CD4-positive, alpha-beta T cell treated with Interleukin-1 beta for 1 hour (primary cell): ENCODE data around the gene BRSK2.

Source experiments
- DNase-seq, 2 donors: peaks; one replicate each; pipeline ENCODE4 v3.0.0-alpha.2; 2020 to 2022

Gene BRSK2

GRCh38 chr11:1484695-1485503 lies 95.2 kb downstream of the BRSK2 start:
- no peak for DNase-seq

- no peak for DNase-seq
Measured at GRCh38 chr11:1485504-1485885, 95.8 kb downstream of the BRSK2 start.

- DNase-seq, result peak; percentile 6 to 15
Measured at GRCh38 chr11:1486054-1486825, 96.5 kb downstream of the BRSK2 start, which contains the start of gene MOB2. Gene MOB2 (minus strand): TSS chr11:1486779. CDS start chr11:1486556, 223 bp downstream.

DNA sequence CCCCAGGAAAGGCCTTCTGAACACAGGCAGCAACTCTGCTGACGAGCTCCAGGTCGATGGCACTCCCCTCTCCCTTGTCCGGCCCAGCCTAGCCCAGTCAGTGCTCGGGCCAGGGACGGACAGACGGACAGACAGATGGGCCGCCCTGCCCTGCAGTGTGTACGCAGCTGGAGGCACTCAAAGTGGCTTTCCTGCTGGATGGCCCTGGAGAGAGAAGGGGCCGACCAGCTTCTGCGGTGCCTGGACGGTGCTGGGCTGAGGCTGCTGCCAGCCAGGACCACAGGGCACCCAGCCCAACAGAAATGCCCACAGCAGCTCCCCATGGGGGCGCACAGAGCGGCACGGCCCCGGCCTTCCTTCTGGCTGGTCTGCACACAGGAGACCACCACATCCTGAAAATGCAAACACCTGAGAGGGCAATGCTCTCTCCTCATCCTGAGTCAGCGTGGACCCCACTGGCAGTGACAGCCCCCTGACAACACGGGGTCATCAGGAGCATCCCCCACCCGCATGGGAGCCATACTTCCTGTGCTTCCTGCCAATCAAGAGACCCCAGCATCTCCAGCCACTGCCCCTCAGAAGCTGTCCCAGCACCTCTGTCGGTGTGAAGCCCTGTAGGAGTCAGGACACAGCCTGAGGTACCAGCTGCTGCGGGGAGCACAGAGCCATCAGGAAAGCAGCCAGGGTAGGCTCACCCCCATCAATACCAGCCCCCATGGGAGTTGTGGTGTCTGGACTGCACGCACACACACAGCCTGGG lies 97.5 kb downstream of the BRSK2 start:
- DNase-seq, result no peak

DNA sequence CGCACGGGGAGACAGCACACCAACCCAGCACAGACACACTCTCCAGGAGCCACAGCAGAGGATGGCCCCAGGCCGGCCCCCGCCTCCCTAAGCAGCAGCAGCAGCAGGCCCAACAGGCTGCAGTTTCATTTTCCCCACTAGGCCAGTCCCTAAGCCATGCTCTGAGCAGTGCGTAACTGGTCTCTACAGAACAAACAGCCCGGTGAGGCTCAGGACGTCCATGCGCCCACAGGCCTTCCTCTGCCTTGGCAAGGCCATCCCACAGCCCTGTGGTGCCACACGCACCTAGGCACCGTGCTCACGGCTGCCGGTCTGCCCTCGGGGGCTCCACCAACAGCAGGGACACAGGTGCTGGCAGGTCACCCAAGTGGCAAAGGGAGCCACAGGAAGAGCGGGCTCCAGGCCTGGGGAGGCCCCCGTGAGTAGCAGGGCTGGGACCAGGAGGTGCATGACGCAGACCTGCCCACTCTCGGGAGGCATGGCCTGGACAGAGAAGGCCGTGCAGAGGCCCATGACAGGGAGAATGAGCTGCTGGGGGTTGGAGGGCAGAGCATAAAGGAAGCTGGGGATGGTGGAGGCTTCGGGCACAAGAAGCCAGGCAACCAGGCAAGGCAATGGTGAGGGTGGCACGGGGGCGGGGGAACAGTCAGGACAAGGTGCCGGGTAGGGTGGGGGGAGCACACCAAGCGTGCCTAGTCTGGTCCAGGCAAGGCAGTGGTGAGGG lies 98.3 kb downstream of the BRSK2 start:
- DNase-seq, result no peak

DNA sequence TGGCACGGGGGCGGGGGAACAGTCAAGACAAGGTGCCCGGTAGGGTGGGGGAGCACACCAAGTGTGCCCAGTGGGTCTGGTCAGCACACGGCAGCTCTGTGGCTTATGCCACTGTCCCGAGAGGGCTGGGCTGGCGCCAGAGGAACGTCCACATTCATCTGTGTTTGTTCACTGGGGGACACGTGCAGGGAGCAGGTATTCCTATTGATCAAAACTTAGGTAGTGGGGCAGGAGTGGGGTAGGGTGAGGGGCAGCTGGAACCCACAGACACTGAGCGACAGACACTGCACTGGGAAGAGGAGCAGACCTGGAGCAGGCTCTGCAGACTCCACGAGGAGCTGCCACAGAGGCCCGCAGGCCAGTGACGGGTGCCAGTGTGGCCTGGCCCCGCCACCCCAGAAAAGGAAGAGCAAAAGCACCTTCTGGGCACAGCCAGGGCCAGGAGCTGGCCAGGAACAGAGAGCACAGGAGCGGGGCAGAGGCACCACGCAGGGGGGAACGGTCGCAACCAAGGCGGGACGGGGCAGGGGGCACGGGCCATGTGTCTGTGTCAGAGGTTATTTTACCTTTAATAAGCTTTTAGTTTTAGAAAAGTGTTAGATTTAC lies 98.9 kb downstream of the BRSK2 start:
- DNase-seq, result no peak

GRCh38 chr11:1490651-1491050 lies 100.9 kb downstream of the BRSK2 start:
- DNase-seq, result no peak

DNA sequence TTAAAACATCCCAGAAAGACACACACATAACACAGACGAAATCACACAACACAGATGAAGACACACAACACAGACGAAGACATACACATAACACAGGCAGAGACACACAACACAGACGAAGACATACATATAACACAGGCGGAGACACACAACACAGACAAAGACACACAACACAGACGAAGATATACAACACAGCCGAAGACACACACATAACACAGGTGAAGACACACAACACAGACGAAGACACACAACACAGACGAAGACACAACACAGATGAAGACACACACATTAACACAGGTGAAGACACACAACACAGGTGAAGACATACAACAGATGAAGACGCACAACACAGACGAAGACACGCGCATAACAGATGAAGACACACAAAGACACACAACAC lies 101.6 kb downstream of the BRSK2 start:
- DNase-seq, result no peak

DNA sequence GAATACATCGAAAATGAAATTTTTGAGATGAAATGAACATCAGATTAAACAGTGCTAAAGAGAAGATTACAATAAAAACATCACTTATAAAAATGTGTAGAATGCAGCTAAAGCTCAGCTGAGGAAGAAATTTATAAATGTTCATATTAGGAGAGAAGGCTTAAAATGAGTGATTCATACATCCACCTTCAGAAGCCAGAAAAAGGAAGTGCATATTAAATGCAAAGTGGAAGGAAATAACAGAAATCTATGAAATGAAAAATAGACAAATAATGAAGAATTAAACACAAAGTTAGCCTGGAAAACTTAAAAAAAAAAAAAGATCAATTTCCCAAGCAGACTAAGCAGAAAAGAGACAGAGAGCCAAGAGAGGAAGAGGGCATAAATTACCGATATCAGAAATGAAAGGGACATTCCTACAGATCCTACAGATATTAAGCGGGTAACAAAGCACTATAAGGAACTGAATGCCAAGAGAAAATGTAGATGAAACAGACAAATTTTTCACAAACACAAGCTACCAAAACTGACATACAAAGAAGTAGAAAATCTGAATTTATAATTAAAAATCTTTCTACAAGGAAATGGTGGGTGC lies 104.0 kb downstream of the BRSK2 start:
- no peak for DNase-seq

DNA sequence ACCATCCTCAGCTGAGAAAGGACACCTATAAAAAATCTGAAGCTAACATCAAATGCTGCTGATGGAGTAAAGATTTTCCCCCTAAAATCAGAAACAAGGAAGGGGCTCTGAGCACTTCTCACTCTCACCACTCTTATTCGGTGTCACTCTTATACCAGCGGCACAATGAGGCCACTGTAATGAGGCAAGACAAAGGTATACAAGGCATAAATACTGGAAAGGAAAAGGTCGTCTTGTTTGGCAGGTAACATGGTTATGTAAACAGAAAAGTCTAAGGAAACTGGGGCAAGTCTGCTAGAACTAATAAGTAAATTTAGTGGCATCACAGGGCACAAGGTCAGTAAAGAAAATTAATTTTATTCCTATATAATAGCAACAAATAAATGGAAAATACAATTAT lies 104.9 kb downstream of the BRSK2 start:
- DNase-seq, result no peak

DNA sequence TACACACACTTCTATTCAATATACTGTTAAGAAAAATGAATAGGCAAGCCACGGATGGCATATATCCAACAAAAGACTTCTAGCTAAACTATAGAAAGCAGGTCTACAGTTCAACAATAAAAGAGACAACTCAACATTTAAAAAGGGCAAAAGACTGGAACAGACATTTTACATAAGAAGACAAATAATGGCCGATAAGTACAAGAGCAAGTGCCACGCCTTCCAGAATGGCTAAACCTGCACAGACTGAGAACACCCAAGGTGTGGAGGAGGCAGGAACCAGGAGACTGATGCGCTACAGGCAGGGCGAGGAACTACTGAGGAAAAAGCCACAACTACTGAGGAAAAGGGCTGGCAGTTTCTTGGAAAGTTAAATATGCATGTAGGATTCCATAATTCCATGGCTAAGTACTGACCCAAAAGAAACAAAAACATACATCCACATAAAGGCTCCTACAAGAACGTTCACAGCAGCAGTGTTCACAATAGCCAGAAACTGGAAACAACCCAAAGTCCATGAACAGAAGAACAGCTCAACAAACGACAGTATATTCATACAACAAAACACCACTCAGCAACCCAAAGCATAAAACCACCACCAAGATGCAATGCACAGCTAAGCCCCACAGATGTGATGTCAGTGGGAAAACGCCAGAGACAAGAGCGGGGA lies 106.5 kb downstream of the BRSK2 start:
- no peak for DNase-seq

- DNase-seq, result no peak
Measured at GRCh38 chr11:1496761-1497095, 107.0 kb downstream of the BRSK2 start.

DNA sequence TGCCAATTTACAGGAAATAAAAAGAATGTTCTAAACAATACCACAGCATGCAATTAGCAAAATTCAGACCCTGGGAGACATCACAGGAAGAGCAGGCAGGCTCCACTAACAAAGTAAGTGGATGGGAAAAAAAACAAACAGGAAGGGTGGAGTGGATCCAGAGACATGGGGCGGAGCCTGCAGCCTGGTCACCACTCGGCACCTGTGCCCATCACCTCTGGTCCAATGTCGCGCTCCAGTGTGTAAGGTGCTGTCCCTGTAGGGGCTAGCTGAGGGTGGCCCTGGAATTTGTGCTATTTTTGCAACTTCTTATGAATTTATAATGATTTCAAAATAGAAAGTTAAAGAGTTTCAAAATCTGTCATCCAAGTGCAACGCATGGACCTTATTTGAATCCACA lies 107.9 kb downstream of the BRSK2 start:
- no peak for DNase-seq

- no peak for DNase-seq
Measured at GRCh38 chr11:1498262-1498661, 108.5 kb downstream of the BRSK2 start.

DNA sequence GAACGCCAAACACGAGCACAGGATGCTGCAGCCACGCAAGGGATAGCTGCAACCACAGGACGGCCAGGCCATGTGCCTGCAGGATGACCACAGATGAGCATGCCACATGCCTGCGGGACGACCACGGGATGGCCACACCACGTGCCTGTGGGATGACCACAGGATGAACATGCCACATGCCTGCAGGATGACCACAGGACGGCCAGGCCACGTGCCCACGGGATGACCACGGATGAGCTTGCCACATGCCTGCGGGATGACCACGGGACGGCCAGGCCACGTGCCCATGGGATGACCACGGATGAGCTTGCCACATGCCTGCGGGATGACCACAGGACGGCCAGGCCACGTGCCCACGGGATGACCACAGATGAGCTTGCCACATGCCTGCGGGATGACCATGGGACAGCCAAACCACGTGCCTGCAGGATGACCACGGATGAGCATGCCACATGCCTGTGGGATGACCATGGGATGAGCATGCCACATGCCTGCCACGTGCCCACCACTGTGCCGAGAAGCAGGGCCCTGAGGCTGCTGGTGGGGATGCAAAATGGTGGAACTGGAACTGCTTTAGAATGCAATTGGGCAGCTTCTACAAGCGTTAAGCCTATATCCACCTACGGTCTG lies 109.6 kb downstream of the BRSK2 start:
- no peak for DNase-seq

DNA sequence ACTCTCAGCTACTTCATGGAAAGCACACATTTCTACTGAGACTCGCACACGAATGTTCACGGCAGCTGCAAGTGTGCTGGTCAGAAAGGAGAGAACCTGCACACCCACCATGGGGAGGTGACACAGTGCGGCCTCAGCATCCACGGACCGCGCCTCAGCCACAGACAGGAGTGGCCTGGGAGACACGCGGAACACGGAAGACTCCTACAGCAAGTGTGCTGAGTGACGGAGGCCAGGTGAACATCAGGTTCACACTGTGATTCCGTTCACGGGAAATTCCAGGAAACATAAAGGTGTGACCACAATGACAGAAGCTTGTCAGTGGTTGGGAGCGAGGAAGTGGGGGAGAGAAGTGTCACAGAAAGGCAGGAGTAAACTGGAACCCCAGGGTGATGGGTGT lies 110.2 kb downstream of the BRSK2 start:
- DNase-seq, result no peak

DNA sequence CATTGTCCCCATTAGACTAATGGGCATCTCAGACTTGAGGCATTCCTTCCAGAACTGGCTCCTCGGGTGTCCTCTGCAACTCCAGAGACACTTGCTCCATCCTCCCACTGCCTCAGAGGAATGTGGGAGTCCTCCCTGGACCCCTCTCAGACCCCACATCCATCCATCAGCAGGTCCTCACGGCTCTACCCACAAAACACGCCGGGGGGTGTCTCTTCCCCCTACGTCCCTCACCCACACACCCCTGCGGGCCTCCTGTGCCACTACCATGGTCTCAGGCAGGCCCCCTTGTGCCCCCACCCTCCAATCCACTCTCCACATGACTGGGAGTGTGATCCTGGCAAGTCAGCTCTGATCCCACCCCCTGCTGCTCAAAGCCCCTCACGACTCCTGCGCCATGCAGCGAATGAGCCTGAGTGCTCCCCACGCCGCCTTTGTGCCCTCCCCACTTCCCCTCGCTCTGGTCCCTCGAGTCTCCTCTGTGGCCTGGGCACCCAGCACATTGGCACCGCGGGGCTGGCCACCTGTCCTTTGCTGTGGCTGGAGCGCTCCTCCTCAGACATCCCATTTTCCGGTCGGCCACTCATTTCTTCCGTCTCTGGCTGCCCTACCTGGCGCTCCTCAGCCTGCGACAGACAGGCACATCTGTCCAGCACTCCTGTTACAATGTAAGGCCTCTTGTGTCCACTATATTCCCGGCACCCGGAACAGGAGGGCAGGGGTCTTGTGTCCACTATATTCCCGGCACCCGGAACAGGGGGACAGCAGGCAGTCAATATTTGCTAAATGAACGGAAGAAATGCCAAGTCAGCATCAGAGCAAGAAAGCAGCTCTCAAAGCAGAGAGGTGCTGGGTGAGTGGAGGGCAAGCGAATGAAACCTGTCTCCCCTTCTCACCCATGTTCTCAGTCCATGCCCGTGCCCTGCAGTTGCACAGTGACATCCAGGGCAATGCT lies 111.0 kb downstream of the BRSK2 start:
- DNase-seq, result no peak

DNA sequence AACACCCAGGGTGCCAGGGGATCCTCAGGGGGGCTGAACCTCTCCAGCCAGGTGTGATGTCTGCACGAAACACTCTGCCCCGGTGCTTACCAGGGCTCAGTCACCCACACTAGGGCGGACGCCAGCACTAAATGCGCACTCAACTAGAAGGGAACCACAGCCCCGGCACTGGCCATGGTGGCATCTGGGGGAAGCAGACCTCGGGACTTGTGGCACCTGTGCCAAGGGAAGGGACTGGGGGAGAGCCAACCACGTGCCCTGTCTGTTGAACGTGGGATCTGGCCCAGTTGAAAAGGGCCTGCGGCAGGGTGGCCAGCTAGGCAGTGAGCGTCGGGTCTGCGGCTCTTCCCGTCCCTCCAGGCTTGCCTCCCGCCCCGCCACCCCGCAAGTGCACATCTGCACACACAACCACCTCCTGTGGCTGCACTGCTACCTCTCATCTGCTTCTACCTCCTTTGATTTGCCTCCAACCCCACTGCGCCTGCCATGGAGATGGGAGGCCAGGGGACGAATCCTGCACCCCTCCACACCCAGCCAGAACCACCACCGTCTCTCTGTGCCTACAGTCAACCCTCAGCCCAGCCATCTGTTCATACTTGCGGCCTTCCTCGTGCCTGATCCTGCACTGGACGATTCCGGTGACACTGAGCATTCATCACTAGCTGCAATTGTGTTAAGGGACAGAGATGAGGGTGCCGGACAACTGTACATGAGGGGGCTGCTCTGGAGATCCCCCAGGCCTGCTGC lies 111.9 kb downstream of the BRSK2 start:
- no peak for DNase-seq
